HTR-8/SVneo (cell line): ENCODE data around the gene TXNRD3.
A peak's percentile ranks its signal among the peaks of the same experiment; 100 is the strongest.
"Not testable (repeated sequence)": the region's sequence is repeated elsewhere in the genome, so short reads cannot be mapped to it uniquely, and the experiment has no call there.

ENCODE experiments used
- DNase-seq: peaks from one replicate; pipeline ENCODE4 v3.0.0; 2011; ENCODE audit warnings: low spot score, mixed read lengths; ENCODE audit not compliant: insufficient read length
- FAIRE-seq: peaks from 2 replicates; lab custom pipeline; 2011; peaks lifted over from hg19 to GRCh38; lab: Jason Lieb, UNC

The TXNRD3 gene

GRCh38 chr3:126607214-126607908 is 47.6 kb downstream of the TXNRD3 start:
- no peak for FAIRE-seq
- DNase-seq, result no peak

DNA sequence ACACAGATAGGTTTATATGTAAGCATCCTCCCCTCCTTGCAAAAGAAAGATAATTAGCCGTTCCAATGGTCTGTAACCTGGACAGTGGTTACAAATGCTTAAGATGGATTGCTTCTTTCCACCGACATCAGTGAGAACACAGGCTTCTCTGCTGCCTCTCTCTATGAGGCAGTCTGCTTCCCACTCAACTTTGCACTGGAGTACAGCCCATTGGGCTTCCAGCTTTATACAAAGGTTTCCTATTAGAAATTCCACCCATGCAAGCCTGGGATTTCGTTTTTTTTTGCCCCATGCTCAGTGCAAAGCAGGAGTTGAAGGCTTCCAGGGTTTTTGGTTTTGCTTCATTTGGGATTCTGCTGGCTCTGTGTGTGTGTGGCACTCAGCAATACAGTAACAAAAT is 48.9 kb downstream of the TXNRD3 start:
- no peak for FAIRE-seq
- DNase-seq, result no peak

DNA sequence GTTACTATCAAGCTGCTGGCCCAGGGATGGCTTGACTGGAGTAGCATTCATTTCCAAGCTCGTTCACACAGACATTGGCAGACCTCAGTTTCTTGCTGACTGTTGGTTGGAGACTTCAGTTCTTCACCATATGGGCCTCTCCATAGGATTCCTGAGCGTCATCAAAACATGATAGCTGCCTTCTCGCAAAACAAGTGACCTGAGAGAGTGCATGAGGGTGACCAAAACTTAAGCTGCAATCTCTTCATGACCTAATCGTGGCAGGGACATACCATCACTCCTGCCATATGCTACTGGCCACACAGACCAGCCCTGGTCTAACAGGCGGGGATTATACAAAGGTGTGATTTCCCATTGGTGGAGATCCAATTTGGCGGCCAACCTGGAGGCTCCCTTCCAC is 50.2 kb downstream of the TXNRD3 start:
- DNase-seq, result no peak
- no peak for FAIRE-seq

- DNase-seq, result no peak
- no peak for FAIRE-seq
Observed at GRCh38 chr3:126599101-126599500, 55.8 kb downstream of the TXNRD3 start.

DNA sequence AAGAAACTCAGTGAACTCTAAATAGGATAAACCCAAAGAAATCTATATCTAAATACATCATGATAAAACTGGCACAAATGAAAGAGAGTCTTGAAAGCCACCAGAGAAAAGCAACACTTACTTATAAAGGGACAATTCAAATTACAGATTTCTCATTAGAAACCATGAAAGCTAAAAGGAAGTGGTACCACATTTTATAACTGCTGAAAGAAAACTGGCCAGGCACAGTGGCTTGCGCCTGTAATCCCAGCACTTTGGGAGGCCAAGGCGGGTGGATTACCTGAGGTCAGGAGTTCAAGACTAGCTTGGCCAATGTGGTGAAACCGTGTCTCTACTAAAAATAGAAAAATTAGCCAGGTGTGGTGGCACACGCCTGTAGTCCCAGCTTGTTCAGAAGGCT is 59.4 kb downstream of the TXNRD3 start:
- not testable (repeated sequence) for FAIRE-seq, DNase-seq

- not testable (repeated sequence) for FAIRE-seq, DNase-seq
Observed at GRCh38 chr3:126591515-126591914, 63.4 kb downstream of the TXNRD3 start.

DNA sequence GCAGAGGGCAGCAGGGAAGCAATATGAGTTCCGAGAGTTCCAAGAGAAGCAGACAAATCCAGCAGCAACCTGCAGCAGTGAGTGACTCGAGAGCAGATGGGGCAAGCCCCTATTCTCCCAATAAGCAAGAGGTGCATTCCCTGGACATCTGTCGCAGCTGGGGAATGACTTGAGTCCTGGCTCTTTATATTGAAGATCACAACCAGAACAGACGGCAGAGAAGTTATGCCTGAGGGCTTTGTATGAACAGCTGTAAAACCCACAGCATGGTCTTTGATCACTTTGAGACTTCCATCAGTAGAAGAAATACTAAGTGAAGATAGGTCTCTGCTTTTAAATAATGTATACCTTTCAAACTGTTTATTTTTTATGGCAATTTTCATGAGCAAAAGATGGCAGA is 72.6 kb downstream of the TXNRD3 start:
- no peak for DNase-seq

GRCh38 chr3:126581569-126581968 is 73.4 kb downstream of the TXNRD3 start:
- FAIRE-seq (no peak), DNase-seq (no peak)

More for the DNA sequence above, 72.6 kb downstream of the TXNRD3 start:
- no peak for FAIRE-seq

DNA sequence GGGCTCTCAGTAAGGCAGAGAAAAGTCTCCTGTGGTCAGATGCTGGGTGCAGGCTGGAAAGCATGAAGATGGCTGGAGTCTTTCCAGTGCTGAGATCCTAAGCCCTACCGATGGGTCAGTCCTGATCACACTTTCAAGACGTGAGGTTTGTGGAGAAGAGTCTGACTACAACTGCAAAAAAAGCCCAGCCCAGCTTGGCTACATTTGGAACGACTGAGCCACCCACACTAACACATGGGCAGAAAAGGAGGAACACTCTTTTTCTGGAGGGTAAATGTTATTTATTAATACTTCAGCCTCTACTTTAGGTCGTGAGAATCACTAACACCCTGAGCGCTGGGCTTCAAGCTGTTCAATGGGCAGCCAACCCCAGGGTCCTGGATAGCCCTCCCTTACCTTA is 74.2 kb downstream of the TXNRD3 start:
- no peak for DNase-seq
- FAIRE-seq, result no peak

DNA sequence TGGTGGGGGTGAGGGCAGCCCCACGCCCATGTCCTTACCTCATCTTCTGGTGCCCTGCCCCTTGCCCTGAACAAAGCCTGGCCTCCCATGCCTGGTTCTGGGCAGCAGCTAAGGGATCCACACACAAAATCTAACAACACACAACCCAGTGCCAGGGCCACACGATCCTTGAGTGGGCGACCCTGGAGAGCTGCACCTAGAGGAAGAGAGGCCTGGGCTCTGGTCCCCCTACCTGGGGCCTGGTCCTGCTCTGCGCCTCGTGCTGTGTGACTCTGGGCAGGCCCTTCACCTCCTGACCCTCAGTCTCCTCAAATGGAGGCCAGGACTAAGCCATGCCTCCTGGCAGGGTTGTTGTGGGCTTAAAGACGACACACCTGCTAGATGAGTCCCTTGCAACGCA is 76.2 kb downstream of the TXNRD3 start:
- no peak for FAIRE-seq
- no peak for DNase-seq

DNA sequence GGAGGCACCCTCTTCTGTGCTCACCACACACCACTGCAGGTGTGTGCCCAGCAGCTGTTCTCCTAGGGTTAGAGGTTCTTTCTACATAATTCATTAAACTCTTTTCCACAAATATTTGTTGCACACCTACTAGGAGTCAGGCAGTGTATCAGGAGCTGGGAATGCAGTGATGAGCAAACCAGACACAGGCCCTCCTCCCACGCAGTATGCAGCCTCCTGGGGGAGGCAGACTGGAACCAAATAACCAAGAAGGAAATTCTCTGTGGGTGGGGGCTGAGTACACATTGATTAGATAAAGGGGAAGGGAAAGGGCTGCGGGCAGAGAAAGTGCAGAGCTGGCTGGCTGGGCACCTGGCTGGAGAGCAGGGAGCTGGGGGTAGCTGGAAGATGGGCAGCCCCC is 77.7 kb downstream of the TXNRD3 start:
- FAIRE-seq, result no peak

DNA sequence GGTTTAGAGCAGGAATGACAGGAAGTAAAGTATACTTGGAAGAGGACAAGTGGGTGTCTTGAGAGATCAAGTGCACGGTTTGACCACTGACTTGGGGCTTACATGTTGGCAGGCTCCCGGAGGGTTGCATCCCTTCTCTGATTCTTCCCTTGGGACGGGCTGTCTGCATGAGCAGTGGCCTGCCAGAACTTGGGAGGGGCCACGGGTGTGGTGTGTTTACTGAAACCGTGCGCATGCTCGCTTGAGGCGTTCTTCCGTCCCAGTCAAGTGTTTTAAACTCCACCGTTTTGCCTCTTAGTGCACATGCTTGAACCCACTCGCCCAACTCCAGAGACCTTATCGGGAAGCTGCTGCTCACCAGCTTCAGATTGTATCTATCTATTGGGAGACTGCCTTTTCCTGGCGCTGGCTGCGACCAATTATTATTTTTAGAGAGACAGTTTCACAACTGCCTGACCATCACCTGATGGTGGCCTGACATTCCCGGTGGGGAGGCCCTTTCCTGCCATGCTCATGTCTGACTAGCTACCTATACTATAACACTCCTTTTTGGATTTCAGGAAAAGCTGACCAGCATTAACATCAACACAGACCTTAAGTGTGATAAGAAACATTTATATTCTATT is 81.3 kb downstream of the TXNRD3 start:
- DNase-seq (no peak), FAIRE-seq (no peak)

More for the DNA sequence above, 77.7 kb downstream of the TXNRD3 start:
- no peak for DNase-seq

GRCh38 chr3:126571078-126571477 is 83.8 kb downstream of the TXNRD3 start:
- DNase-seq (no peak), FAIRE-seq (no peak)

- DNase-seq (no peak), FAIRE-seq (no peak)
Observed at GRCh38 chr3:126570103-126570541, 84.8 kb downstream of the TXNRD3 start.

DNA sequence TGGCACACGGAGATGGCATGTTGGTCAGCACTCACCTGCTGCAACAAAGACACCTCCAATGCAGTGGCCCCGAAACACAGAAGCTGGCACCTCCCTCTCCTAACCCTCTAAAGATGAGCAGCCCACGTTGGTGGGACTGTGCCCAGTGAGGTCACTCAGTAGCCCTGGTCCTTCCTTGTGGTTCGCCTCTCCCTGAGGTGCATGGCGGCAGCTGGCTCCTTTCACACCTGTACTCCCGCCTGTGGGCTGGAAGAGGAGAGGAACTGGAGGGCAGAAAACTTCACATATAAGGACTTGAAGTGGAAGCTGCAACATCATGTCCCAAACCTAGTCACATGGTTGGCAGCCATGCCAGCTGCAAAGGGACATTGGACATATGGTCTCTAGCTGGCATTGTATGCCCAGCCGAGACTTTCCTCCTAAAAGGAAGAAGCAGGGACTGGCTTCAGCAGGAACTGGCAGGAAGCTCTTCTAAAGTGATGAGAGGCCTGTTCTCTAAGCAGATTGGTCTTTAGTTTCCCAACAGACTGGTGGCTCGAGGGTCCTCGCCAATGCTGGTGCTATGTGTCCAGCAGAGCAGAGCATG is 85.4 kb downstream of the TXNRD3 start:
- DNase-seq, result no peak
- FAIRE-seq, result no peak

- FAIRE-seq, result no peak
- no peak for DNase-seq
Observed at GRCh38 chr3:126568776-126569342, 86.1 kb downstream of the TXNRD3 start.

DNA sequence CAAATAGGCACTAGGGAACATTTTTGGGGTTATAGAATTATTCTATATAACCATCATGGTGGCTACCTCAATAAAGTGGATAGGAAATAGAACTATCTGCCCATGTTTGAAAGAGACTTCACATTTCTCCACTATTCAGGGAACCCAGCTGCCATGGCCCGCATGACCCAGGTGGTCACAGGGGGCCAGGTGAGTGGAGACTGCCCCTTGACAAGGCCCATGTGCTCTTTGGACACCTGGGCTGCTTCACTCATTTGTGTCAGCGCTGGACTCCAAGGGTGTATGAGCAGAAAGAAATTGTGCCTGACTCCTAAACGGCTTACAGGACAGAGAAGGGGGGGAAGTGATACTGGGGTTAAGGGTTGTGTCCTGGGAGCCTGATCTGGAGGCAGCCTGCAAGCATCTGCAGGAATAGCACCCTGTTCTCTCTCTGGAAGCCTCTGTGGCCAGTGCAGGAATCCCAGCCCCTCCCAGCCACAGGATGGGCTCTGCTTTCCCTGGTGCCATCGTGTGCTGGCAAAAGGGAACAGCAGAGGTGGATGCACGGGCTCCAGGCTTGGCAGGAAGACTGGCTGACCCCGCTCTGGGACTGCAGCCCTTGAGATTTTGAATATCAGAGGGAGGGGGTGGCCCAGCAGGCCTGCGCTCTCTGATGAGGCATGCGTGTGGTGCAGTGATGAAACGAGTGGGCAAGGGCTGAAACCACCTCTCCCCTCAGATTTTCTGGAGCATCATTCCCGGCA is 87.1 kb downstream of the TXNRD3 start:
- DNase-seq, result peak; percentile 23
- no peak for FAIRE-seq

DNA sequence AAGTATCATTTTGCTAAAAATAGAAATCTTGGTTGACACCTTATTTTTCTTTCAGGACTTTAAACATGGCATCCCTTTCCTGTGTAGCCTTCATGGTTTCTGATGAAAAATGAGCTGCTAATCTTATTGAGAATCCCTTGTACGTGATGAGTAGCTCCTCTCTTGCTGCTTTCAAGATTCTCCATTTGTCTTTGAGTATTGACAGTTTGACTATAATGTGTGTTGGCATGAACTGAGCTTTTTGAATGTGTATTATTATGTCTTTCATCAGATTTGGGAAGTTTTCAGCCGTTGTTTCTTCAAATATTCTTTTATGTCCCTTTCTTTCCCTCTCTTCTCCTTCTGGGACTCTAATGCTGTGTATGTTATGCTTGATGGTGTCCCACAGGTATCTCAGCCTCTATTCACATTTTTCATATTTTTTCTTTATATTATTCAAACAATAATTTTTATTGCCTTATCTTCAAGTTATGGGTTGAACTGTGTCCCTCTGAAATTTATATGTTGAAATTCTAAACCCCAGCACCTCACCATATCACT is 92.1 kb downstream of the TXNRD3 start:
- DNase-seq (no peak), FAIRE-seq (no peak)

- FAIRE-seq (no peak), DNase-seq (no peak)
Observed at GRCh38 chr3:126558336-126559071, 96.4 kb downstream of the TXNRD3 start, which contains the start of gene C3orf22. TSS of gene C3orf22 (minus strand) at chr3:126558932. CDS start at chr3:126553390, 5,542 bp downstream.
